Measurements from ENCODE around the gene ETV4.

ETV4 gene

GRCh38 chr17:43546319-43547188, at the start of gene ETV4:
TSS of gene ETV4 (minus strand) at chr17:43546340. CDS start at chr17:43545617, 723 bp downstream.
- peak; percentile 94 for DNase-seq

- no peak for DNase-seq
Measured at GRCh38 chr17:43595466-43595865, 49.3 kb upstream of the ETV4 start.

GRCh38 chr17:43591779-43592562, 45.8 kb upstream of the ETV4 start:
- DNase-seq = no peak

- no peak for DNase-seq
Measured at GRCh38 chr17:43591001-43591400, 44.9 kb upstream of the ETV4 start.

GRCh38 chr17:43588664-43589435, 42.7 kb upstream of the ETV4 start:
- no peak for DNase-seq

GRCh38 chr17:43588121-43588520, 42.0 kb upstream of the ETV4 start:
- no peak for DNase-seq

GRCh38 chr17:43587647-43588046, 41.5 kb upstream of the ETV4 start:
- no peak for DNase-seq

GRCh38 chr17:43584666-43585102, 38.5 kb upstream of the ETV4 start:
- DNase-seq = no peak

GRCh38 chr17:43583332-43583731, 37.2 kb upstream of the ETV4 start:
- no peak for DNase-seq

- no peak for DNase-seq
Measured at GRCh38 chr17:43581613-43582012, 35.5 kb upstream of the ETV4 start.

- no peak for DNase-seq
Measured at GRCh38 chr17:43581130-43581529, 35.0 kb upstream of the ETV4 start.

- no peak for DNase-seq
Measured at GRCh38 chr17:43579566-43580140, 33.5 kb upstream of the ETV4 start.

- peak; percentile 23 for DNase-seq
Measured at GRCh38 chr17:43578699-43579565, 32.8 kb upstream of the ETV4 start.

GRCh38 chr17:43578404-43578698, 32.2 kb upstream of the ETV4 start:
- no peak for DNase-seq

- no peak for DNase-seq
Measured at GRCh38 chr17:43577664-43578403, 31.7 kb upstream of the ETV4 start.

- DNase-seq = peak; percentile 76
Measured at GRCh38 chr17:43576563-43577229, 30.6 kb upstream of the ETV4 start.

- DNase-seq = no peak
Measured at GRCh38 chr17:43574896-43575525, 28.9 kb upstream of the ETV4 start.

- no peak for DNase-seq
Measured at GRCh38 chr17:43574348-43574747, 28.2 kb upstream of the ETV4 start.

GRCh38 chr17:43573579-43574321, 27.6 kb upstream of the ETV4 start:
- DNase-seq = no peak

Data from CD4-positive, alpha-beta T cell treated with Interleukin-17A for 4 hours (primary cell).